Mesenchymal stem cell (in vitro differentiated cells and primary cell): ENCODE data around the gene P2RY11.

Experiments used
- DNase-seq: peaks from one replicate; pipeline ENCODE4 v3.0.0-alpha.2; 2013
- H2AFZ ChIP-seq: one replicate; pipeline ENCODE4 v1.6.1; 2013; ENCODE audit warnings: low read depth, mild to moderate bottlenecking, control low read depth, inconsistent platforms, low read length, moderate library complexity
- H2AK5ac ChIP-seq: 2 replicates; pipeline ENCODE4 v1.6.1; 2013; ENCODE audit warnings: low read length, moderate library complexity, mild to moderate bottlenecking, inconsistent platforms; ENCODE audit not compliant: severe bottlenecking
- H2BK120ac ChIP-seq: one replicate; pipeline ENCODE4 v1.6.1; 2013; ENCODE audit warnings: low read depth, mild to moderate bottlenecking, inconsistent platforms, low read length, moderate library complexity
- H2BK12ac ChIP-seq, 2 experiments: one replicate each; pipeline ENCODE4 v1.6.1; 2013; ENCODE audit warnings: inconsistent platforms in 2 of 2, low read length in 2 of 2, mild to moderate bottlenecking in 2 of 2, moderate library complexity in 2 of 2, control low read depth in 1 of 2
- H2BK15ac ChIP-seq: one replicate; pipeline ENCODE4 v1.6.1; 2013; ENCODE audit warnings: mild to moderate bottlenecking, low read depth, inconsistent platforms; ENCODE audit not compliant: poor library complexity, severe bottlenecking
- H2BK5ac ChIP-seq: 2 replicates; pipeline ENCODE4 v1.6.1; 2013; ENCODE audit warnings: low read depth, mild to moderate bottlenecking, low read length, control low read depth, inconsistent platforms; ENCODE audit not compliant: poor library complexity, severe bottlenecking
- H3K14ac ChIP-seq, 2 experiments: one replicate each; pipeline ENCODE4 v1.6.1; 2013; ENCODE audit warnings: inconsistent platforms in 2 of 2, low read length in 2 of 2, control low read depth in 1 of 2, mild to moderate bottlenecking in 1 of 2, moderate library complexity in 1 of 2
- H3K18ac ChIP-seq, 2 experiments: one replicate each; pipeline ENCODE4 v1.6.1; 2013; ENCODE audit warnings: inconsistent platforms in 2 of 2, low read length in 2 of 2, control low read depth in 1 of 2, low read depth in 1 of 2, mild to moderate bottlenecking in 1 of 2
- H3K23ac ChIP-seq, 2 experiments: one replicate each; pipeline ENCODE4 v1.6.1; 2013; ENCODE audit warnings: inconsistent platforms in 2 of 2, low read length in 2 of 2, mild to moderate bottlenecking in 2 of 2, moderate library complexity in 2 of 2, control low read depth in 1 of 2
- H3K27ac ChIP-seq: 2 replicates; pipeline ENCODE4 v1.5.1; 2013; ENCODE audit warnings: mild to moderate bottlenecking, moderate library complexity, low read length, control low read depth, inconsistent platforms; ENCODE audit not compliant: poor library complexity, severe bottlenecking
- H3K27me3 ChIP-seq, 2 experiments: 2 replicates each; pipeline versions ENCODE4 v1.6.1 to v1.7.0; 2013; ENCODE audit warnings: low read length in 2 of 2, mild to moderate bottlenecking in 2 of 2, moderate library complexity in 2 of 2, control low read depth in 1 of 2, inconsistent platforms in 1 of 2; ENCODE audit not compliant: control insufficient read depth in 1 of 2, insufficient read depth in 1 of 2
- H3K36me3 ChIP-seq, 2 experiments: 2 replicates each; pipeline versions ENCODE4 v1.6.1 to v1.7.0; 2013; ENCODE audit warnings: low read length in 2 of 2, control low read depth in 1 of 2, inconsistent platforms in 1 of 2, low read depth in 1 of 2, mild to moderate bottlenecking in 1 of 2; ENCODE audit not compliant: insufficient read depth in 2 of 2, control insufficient read depth in 1 of 2
- H3K4ac ChIP-seq, 2 experiments: one replicate each; pipeline ENCODE4 v1.6.1; 2013; ENCODE audit warnings: inconsistent platforms in 2 of 2, low read length in 2 of 2, mild to moderate bottlenecking in 2 of 2, moderate library complexity in 2 of 2, control low read depth in 1 of 2, low read depth in 1 of 2
- H3K4me1 ChIP-seq: 2 replicates; pipeline ENCODE4 v1.6.1; 2013; ENCODE audit warnings: low read depth, low read length, control low read depth; ENCODE audit not compliant: control insufficient read depth, insufficient read depth
- H3K4me2 ChIP-seq: 2 replicates; pipeline ENCODE4 v1.6.1; 2013; ENCODE audit warnings: low read length, mild to moderate bottlenecking, inconsistent platforms; ENCODE audit not compliant: poor library complexity, severe bottlenecking
- H3K4me3 ChIP-seq, 2 experiments: 2 replicates each; pipeline versions ENCODE4 v1.5.1 to v1.7.0; 2013; ENCODE audit warnings: low read length in 2 of 2, mild to moderate bottlenecking in 2 of 2, control low read depth in 1 of 2, low read depth in 1 of 2; ENCODE audit not compliant: insufficient read depth in 1 of 2
- H3K79me1 ChIP-seq: replicated peaks from 2 replicates; pipeline ENCODE4 v1.6.1; 2013; ENCODE audit warnings: mild to moderate bottlenecking, control low read depth, low read length, inconsistent platforms; ENCODE audit not compliant: poor library complexity, severe bottlenecking
- H3K9ac ChIP-seq: 2 replicates; pipeline ENCODE4 v1.7.0; 2013; ENCODE audit warnings: mild to moderate bottlenecking, low read length, moderate library complexity
- H3K9me3 ChIP-seq: 2 replicates; pipeline ENCODE4 v1.7.0; 2013; ENCODE audit warnings: mild to moderate bottlenecking, low read length; ENCODE audit not compliant: control insufficient read depth
- H4K8ac ChIP-seq: one replicate; pipeline ENCODE4 v1.6.1; 2013; ENCODE audit warnings: inconsistent platforms, mild to moderate bottlenecking, low read length, moderate library complexity
- H4K91ac ChIP-seq: one replicate; pipeline ENCODE4 v1.6.1; 2013; ENCODE audit warnings: mild to moderate bottlenecking, low read length, inconsistent platforms
- WGBS: methylation state at CpG from one replicate; pipeline ENCODE4 v1.1.7; 2013; ENCODE audit warnings: mixed read lengths; 5-methylcytosine and 5-hydroxymethylcytosine counted together

P2RY11 gene

DNA sequence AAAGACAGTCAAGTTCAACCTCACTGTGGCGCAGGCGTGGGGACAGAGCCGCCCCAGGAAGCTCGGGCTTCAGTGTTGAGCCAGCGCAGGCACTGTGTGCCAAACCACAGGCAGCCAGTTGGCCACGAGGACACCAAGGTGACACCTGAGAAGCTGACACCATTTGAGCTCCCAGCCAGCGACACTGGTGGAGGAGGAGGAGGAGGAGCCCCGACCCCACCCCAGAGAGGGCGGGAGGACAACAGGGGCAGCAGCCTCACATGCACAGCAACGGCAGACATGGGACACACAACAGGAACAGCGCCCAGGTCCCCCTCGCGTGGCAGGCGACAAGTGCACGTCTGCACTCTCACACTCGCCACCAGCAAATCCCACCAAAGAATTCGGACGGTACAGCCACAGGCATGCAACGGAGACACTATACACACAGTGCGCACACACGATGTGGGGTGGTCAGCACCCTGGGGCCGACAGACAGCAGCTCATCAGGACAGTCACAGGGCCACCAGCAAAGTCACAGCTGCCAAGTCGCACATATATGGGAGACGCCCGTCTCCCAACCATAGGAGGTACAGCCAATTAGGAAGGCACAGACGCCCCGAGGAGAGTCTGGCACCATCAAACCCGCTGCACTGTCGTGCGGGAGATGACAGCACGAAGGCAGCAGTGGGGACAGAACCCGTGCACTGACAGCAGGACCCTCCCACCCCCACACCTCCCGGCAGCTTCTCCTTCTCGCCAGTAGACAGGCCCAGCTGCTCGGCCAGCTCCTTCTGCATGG lies 4.8 kb downstream of the P2RY11 start:
- Histone ChIP-seq H3K23ac (no peak overlapping the region), H4K8ac (peak overlapping the region; percentile 52), H3K79me1 (peaks cover 32% of the 10 kb centered on the region), H2BK12ac (no peak overlapping the region), H3K4me1 (peaks cover 21% of the 10 kb centered on the region), H2BK5ac (no peak overlapping the region), H2AFZ (no peak overlapping the region), H2AK5ac (no peak overlapping the region), H3K27ac (no peak overlapping the region), H3K9me3 (no peaks in the 10 kb centered on the region), H3K18ac (no peak overlapping the region), H3K14ac (no peak overlapping the region), H3K36me3 (peaks cover 47 to 71% of the 10 kb centered on the region in 2 experiments), H3K9ac (no peak overlapping the region), H3K4me2 (no peak overlapping the region), H2BK120ac (no peak overlapping the region), H3K4ac (no peak overlapping the region), H4K91ac (no peak overlapping the region), H2BK15ac (no peak overlapping the region), H3K4me3 (no peak overlapping the region), H3K27me3 (no peaks in the 10 kb centered on the region)
- no peak for DNase-seq
- WGBS = 92% methylated on average over 35 of the region's 35 CpGs

DNA sequence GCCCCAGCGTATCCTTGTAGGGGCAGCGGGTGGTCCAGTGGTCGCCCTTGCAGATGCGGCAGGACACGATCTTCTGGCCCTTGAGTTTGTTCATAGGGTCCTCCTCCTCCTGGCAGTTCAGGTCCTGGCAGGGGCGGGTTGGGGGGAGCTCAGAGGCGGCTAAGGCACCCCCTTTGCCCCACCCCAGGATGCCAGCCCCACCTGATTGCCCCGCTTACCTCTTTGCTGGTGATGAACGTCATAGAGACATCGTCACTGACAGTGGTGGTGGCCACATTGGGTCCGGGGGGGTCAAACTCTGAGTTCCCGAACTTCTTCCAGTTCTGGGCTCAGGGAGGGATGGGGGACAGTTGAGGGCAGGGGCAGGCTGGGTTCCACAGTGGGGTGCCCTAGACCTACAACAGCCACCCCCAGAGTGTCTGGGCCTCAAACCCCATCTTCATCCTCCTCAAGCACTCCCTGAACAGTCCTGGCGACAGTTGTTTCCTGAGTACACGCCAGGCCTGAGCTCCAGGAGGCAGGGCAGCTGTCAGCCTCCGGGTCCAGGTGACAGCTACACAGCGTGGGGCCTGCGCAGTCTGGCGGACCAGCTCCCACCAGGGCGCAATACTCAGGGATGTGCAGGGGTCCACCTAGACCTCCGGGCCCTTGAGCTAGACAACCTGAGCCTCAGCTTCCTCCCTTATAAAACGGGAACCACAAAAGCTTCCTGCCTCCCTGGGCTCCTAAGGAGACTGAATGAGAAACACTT lies 5.5 kb downstream of the P2RY11 start:
- no peak overlapping the region for H3K9ac ChIP-seq
- no peak overlapping the region for H3K23ac ChIP-seq
- no peak overlapping the region for H2BK5ac ChIP-seq
- WGBS = 96% methylated on average over 20 of the region's 21 CpGs
- no peak overlapping the region for H4K8ac ChIP-seq
- peaks cover 29% of the 10 kb centered on the region for H3K79me1 ChIP-seq
- no peak overlapping the region for H2BK15ac ChIP-seq
- no peak overlapping the region for H3K14ac ChIP-seq
- no peak overlapping the region for H3K4me3 ChIP-seq
- no peak overlapping the region for H4K91ac ChIP-seq
- H3K4me1 ChIP-seq = peaks cover 21% of the 10 kb centered on the region
- H3K18ac ChIP-seq = no peak overlapping the region
- no peak overlapping the region for H2BK12ac ChIP-seq
- H3K9me3 ChIP-seq = no peaks in the 10 kb centered on the region
- no peak overlapping the region for H3K4ac ChIP-seq
- no peak overlapping the region for H2AFZ ChIP-seq
- H3K27ac ChIP-seq = no peak overlapping the region
- no peaks in the 10 kb centered on the region for H3K27me3 ChIP-seq
- DNase-seq = no peak
- no peak overlapping the region for H2AK5ac ChIP-seq
- H3K4me2 ChIP-seq = no peak overlapping the region
- H3K36me3 ChIP-seq = peaks cover 43 to 64% of the 10 kb centered on the region in 2 experiments
- no peak overlapping the region for H2BK120ac ChIP-seq

DNA sequence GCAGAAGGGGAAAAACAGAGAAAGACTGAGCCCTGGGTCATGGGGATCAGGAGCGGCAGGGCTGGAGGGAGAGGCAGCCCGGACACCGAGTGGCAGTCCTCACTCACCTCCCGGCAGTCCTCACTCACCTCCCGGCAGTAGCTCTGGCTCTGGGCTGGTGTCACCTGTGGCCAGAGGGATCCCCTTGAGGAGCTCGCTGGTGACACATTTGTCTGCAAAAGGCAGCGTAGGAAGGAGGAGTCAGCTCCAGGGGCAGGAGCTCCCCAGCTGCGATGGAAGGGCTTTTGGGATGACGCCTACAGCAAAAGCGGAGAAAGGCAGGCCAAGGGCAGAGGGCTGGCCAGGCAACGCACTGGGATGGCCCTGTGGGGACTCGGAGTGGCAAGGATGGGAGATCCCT lies 7.5 kb downstream of the P2RY11 start:
- Histone ChIP-seq H3K27ac (peak overlapping the region; percentile 90), H3K4me3 (peak overlapping the region; percentile 87 to 95), H3K18ac (peak overlapping the region in 1 of 2 experiments; percentile 57), H3K27me3 (no peaks in the 10 kb centered on the region), H2BK15ac (no peak overlapping the region), H4K91ac (peak overlapping the region; percentile 88), H2AK5ac (peak overlapping the region; percentile 37), H2BK120ac (peak overlapping the region; percentile 45), H4K8ac (peak overlapping the region; percentile 96), H2BK5ac (no peak overlapping the region), H3K9me3 (no peaks in the 10 kb centered on the region), H2BK12ac (no peak overlapping the region), H3K4me1 (peaks cover 14% of the 10 kb centered on the region), H3K79me1 (peaks cover 26% of the 10 kb centered on the region), H3K4ac (peak overlapping the region; percentile 46 to 80), H3K23ac (no peak overlapping the region), H3K9ac (peak overlapping the region; percentile 96), H3K14ac (no peak overlapping the region), H3K4me2 (peak overlapping the region; percentile 53), H2AFZ (no peak overlapping the region), H3K36me3 (peaks cover 43 to 48% of the 10 kb centered on the region in 2 experiments)
- DNase-seq = peak; percentile 23
- WGBS = 58% methylated on average over 12 of the region's 12 CpGs

DNA sequence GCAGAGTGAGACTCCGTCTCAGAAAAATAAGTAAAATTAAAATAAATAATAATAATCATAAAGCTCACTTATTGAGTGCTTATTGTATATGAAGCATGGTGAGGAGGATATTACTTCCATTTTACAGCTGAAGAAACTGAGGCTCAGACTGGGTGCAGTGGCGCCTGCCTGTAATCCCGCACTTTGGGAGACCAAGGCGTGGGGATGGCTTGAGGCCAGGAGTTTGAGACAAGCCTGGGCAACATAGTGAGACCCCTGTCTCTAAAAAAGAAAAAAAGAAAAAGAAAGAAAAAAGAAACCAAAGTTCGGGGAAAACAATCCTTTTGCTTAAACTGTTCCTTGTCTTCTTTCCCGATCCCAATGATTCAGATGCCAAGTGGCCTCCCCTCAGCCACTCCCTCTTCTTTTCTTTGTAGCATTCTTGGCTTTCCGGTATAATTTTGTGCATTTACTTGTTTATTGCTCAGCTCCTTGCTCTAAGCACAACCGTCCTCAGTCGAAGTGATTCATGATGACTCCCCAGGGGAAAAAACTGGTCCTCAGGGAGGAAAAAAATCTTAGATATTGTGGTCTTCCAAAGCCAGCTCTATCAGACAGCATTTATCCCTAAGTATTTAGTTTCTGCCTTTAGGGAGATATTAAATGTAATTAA lies 9.2 kb downstream of the P2RY11 start:
- no peak overlapping the region for H3K14ac ChIP-seq
- no peak overlapping the region for H2AK5ac ChIP-seq
- peaks cover 21% of the 10 kb centered on the region for H3K79me1 ChIP-seq
- H3K18ac ChIP-seq = no peak overlapping the region
- H3K36me3 ChIP-seq = peaks cover 33 to 44% of the 10 kb centered on the region in 2 experiments
- peak overlapping the region in 1 of 2 experiments; percentile 68 for H3K4me3 ChIP-seq
- no peaks in the 10 kb centered on the region for H3K27me3 ChIP-seq
- H3K27ac ChIP-seq = no peak overlapping the region
- no peak overlapping the region for H2BK12ac ChIP-seq
- peak; percentile 77 for DNase-seq
- H2AFZ ChIP-seq = no peak overlapping the region
- H3K9me3 ChIP-seq = no peaks in the 10 kb centered on the region
- H3K9ac ChIP-seq = peak overlapping the region; percentile 87
- H3K4ac ChIP-seq = no peak overlapping the region
- no peak overlapping the region for H3K4me2 ChIP-seq
- no peak overlapping the region for H2BK5ac ChIP-seq
- no peak overlapping the region for H4K8ac ChIP-seq
- no peak overlapping the region for H2BK120ac ChIP-seq
- H3K23ac ChIP-seq = no peak overlapping the region
- H2BK15ac ChIP-seq = no peak overlapping the region
- H4K91ac ChIP-seq = no peak overlapping the region
- WGBS = 70% methylated on average over 6 of the region's 9 CpGs
- peaks cover 12% of the 10 kb centered on the region for H3K4me1 ChIP-seq
